ENCODE data around the gene PTPRN.

- TF ChIP-seq POLR2A (IDR thresholded peaks at IDR 0.05) (no peak), CTCF (IDR thresholded peaks at IDR 0.05) (no peak)
These were observed at the start of gene PTPRN for GRCh38 chr2:219309278-219309677.
